WERI-Rb-1 (cell line): ENCODE measurements around the gene RABGAP1L.
"Not testable (repeated sequence)": the region's sequence is repeated elsewhere in the genome, so short reads cannot be mapped to it uniquely, and the experiment has no call there.

ENCODE experiments used
- DNase-seq: peaks from one replicate; pipeline ENCODE4 v3.0.0-alpha.2; 2020
- H3K27ac ChIP-seq: fragments of 250-450 bp; sonication (Bioruptor Pico); 2 replicates; pipeline ENCODE4 v1.5.1; 2020; ENCODE audit warnings: mild to moderate bottlenecking, moderate library complexity
- H3K27me3 ChIP-seq: fragments of 250-450 bp; sonication (Bioruptor Pico); 2 replicates; pipeline ENCODE4 v1.5.1; 2021; ENCODE audit warnings: mild to moderate bottlenecking, low read depth, moderate library complexity; ENCODE audit not compliant: insufficient read depth, severe bottlenecking
- H3K36me3 ChIP-seq: fragments of 250-450 bp; sonication (Bioruptor Pico); 2 replicates; pipeline ENCODE4 v1.5.1; 2020; ENCODE audit warnings: mild to moderate bottlenecking, moderate library complexity
- H3K4me3 ChIP-seq: 2 replicates; pipeline ENCODE4 v1.5.1; 2011; ENCODE audit warnings: low read depth, mild to moderate bottlenecking, control low read depth, low read length
- H3K9me3 ChIP-seq: fragments of 250-450 bp; sonication (Bioruptor Pico); 2 replicates; pipeline ENCODE4 v1.5.1; 2021; ENCODE audit warnings: mild to moderate bottlenecking, moderate library complexity; ENCODE audit not compliant: severe bottlenecking
- CTCF ChIP-seq: IDR thresholded peaks from 2 replicates; pipeline ENCODE4 v1.5.1; 2011; ENCODE audit warnings: low read depth, mild to moderate bottlenecking, control low read depth, inconsistent platforms, low read length

The RABGAP1L gene

GRCh38 chr1:174116042-174116441 lies 43.3 kb upstream of the RABGAP1L start:
- no peak for DNase-seq
- no peak for TF ChIP-seq CTCF
- Histone ChIP-seq H3K27me3 (no peaks in the 10 kb centered on the region), H3K27ac (no peak overlapping the region), H3K9me3 (no peaks in the 10 kb centered on the region), H3K4me3 (no peak overlapping the region), H3K36me3 (no peaks in the 10 kb centered on the region)

GRCh38 chr1:174118751-174119150 lies 40.6 kb upstream of the RABGAP1L start:
- no peak for TF ChIP-seq CTCF
- H3K9me3 ChIP-seq = no peaks in the 10 kb centered on the region
- no peaks in the 10 kb centered on the region for H3K27me3 ChIP-seq
- DNase-seq = no peak
- H3K36me3 ChIP-seq = no peaks in the 10 kb centered on the region
- H3K27ac ChIP-seq = no peak overlapping the region
- no peak overlapping the region for H3K4me3 ChIP-seq

GRCh38 chr1:174122318-174122717 lies 37.0 kb upstream of the RABGAP1L start:
- H3K27ac ChIP-seq, DNase-seq, H3K4me3 ChIP-seq, H3K9me3 ChIP-seq, H3K36me3 ChIP-seq, H3K27me3 ChIP-seq: not testable (repeated sequence)

GRCh38 chr1:174123843-174124242 lies 35.5 kb upstream of the RABGAP1L start:
- TF ChIP-seq CTCF = no peak
- DNase-seq = no peak
- H3K27ac ChIP-seq = no peak overlapping the region
- no peak overlapping the region for H3K4me3 ChIP-seq
- H3K27me3 ChIP-seq = no peaks in the 10 kb centered on the region
- no peaks in the 10 kb centered on the region for H3K36me3 ChIP-seq
- H3K9me3 ChIP-seq = no peaks in the 10 kb centered on the region

GRCh38 chr1:174127176-174127575 lies 32.1 kb upstream of the RABGAP1L start:
- not testable (repeated sequence) for DNase-seq, H3K27ac ChIP-seq, H3K4me3 ChIP-seq, H3K36me3 ChIP-seq, H3K9me3 ChIP-seq, H3K27me3 ChIP-seq

GRCh38 chr1:174131032-174131638 lies 28.2 kb upstream of the RABGAP1L start:
- peak; percentile 96 for DNase-seq
- Histone ChIP-seq H3K9me3 (peaks cover 13% of the 10 kb centered on the region), H3K27me3 (no peaks in the 10 kb centered on the region), H3K36me3 (no peaks in the 10 kb centered on the region), H3K27ac (peak overlapping the region; percentile 84), H3K4me3 (no peak overlapping the region)
- TF ChIP-seq CTCF = 0 out of 2 replicates have a peak, but pooled peaks have one; percentile 7

- DNase-seq = no peak
- Histone ChIP-seq H3K9me3 (peaks cover 13% of the 10 kb centered on the region), H3K27ac (no peak overlapping the region), H3K4me3 (no peak overlapping the region), H3K36me3 (no peaks in the 10 kb centered on the region), H3K27me3 (no peaks in the 10 kb centered on the region)
- no peak for TF ChIP-seq CTCF
These were observed 25.2 kb upstream of the RABGAP1L start for GRCh38 chr1:174134003-174134659.
